HK-2 (cell line): ENCODE measurements around the gene CPT1C.
"Not testable (repeated sequence)": the region's sequence is repeated elsewhere in the genome, so short reads cannot be mapped to it uniquely, and the experiment has no call there.

Experiments used
- DNase-seq: peaks from one replicate; pipeline ENCODE4 v3.0.0-alpha.2; 2018; ENCODE audit not compliant: unreplicated experiment

The CPT1C gene

GRCh38 chr19:49704888-49705642 lies 14.1 kb downstream of the CPT1C start:
- no peak for DNase-seq

GRCh38 chr19:49705919-49706318 lies 15.0 kb downstream of the CPT1C start:
- no peak for DNase-seq

GRCh38 chr19:49710372-49710951 lies 19.5 kb downstream of the CPT1C start:
- peak; percentile 58 for DNase-seq

DNA sequence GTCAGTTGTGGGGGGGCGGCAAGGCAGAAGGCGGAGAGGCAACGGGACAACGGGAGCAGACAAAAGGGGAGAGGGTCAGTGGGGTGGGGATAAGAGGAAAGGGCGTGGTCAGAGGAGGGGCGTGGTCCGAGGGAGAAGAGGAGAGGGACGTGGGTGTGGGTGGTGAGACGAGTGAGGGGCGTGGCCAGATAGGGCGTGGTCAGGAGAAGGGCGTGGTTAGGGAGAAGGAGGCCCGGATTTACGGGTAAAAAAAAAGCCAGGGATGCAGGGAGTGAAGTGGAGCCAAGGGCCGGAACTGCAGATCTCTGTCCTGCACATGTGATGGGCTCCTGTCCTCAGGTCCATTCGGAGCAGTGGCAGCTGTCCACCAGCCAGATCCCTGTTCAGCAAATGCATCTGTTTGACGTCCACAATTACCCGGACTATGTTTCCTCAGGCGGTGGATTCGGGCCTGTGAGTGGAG lies 21.5 kb downstream of the CPT1C start:
- DNase-seq: no peak

DNA sequence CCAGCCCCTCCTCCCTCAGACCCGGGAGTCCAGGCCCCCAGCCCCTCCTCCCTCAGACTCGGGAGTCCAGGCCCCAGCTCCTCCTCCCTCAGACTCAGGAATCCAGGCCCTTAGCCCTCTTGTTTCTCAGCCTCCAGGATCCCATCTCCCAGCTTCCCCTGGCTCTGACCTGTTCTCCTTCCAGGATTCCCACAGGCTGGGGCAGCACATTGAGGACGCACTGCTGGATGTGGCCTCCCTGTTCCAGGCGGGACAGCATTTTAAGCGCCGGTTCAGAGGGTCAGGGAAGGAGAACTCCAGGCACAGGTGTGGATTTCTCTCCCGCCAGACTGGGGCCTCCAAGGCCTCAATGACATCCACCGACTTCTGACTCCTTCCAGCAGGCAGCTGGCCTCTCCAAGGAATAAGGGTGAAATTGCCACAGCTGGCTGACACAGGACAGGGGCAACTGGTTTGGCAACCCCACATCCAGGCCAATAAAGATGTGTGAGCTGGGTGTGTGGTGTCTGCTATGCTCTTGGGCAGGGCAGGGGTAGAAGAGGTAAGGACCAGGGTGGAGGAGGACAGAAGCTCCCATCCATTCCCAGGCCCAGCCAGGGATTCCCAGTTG lies 22.4 kb downstream of the CPT1C start:
- no peak for DNase-seq

- DNase-seq: no peak
Measured at GRCh38 chr19:49716154-49716553, 25.2 kb downstream of the CPT1C start.

- DNase-seq: no peak
Measured at GRCh38 chr19:49718511-49718910, 27.6 kb downstream of the CPT1C start.

DNA sequence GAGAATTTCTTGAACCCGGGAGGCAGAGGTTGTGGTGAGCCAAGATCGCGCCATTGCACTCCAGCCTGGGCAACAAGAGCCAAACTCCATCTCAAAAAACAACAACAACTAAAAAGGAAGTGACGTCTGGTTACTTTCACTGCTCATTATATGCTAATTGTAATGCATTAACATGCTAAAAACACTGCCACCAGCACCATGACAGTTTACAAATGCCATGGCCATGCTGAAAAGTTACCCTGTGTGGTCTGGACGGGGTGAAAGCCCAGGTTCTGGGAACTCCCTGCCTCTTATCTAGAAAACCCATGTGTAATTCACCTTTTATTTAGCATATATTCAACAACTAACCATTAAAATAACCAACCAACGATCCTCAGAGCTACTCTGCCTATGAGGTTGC lies 28.1 kb downstream of the CPT1C start:
- no peak for DNase-seq

GRCh38 chr19:49719420-49719819 lies 28.5 kb downstream of the CPT1C start:
- not testable (repeated sequence) for DNase-seq

- DNase-seq: no peak
Measured at GRCh38 chr19:49727217-49728030, 36.5 kb downstream of the CPT1C start.

DNA sequence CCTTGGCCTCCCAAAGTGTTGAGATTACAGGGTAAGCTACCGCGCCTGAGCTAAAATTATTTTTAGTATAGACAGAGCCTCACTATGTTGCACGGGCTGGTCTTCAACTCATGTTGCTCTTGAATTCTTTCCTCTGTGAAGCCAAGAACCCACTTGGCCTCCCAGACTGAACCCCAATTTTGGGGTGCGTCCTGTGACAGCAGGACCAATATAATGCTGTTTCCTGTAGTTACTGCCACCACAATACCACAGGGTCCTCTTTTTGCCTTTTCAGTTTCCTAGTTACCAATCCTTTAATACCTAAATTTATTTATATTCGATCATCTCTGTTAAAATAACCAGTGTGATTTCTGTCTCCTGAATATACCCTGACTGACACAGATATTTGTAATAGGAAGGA lies 39.2 kb downstream of the CPT1C start:
- DNase-seq: no peak

- no peak for DNase-seq
Measured at GRCh38 chr19:49738268-49738667, 47.4 kb downstream of the CPT1C start.

DNA sequence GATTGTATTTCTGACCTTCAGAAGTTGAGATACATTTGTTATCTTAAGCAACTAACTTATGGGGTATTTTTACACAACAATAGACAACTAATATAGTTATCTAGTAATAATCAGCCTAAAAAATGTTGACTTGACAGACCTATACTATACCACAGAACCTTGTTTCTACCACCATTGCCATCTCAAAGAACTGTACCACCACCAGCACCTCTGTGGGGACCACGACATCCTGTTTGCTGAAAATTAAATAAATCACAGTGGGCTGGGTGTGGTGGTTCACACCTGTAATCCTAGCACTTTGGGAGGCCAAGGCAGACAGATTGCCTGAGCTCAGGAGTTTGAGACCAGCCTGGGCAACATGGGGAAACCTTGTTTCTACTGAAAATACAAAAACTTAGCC lies 48.2 kb downstream of the CPT1C start:
- DNase-seq: no peak

GRCh38 chr19:49739933-49740332 lies 49.0 kb downstream of the CPT1C start:
- DNase-seq: no peak

DNA sequence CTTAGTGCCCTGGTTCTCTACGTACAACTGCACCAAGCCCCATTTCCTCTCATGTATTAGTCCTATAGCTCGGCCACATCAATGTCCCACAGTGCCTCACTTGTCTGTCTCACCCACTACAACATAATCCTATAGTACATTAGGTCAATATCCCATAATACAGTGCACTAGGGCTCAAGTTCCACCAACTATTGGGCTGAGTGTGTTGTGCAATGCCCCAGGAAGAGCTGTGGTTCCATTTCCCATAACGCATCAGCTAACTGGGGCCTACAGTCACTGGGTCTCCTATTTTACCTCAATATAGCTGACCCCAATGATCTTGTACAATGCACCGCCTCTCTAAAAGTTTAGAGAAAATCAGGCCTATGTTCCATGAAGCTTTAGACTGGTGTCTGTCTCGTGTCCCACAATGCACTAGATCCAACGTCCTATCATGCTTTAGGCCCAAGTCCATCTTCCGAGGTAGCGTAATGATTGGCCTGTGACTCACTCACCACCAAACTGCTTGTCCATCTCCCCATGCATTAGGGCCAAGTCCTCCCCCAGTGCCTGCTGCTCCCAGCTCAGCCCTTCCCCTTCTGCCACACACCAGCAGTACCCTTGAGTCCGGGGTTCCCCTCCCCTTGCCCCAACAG lies 50.4 kb downstream of the CPT1C start:
- peak; percentile 24 for DNase-seq

GRCh38 chr19:49744946-49745381 lies 54.0 kb downstream of the CPT1C start:
- no peak for DNase-seq

- no peak for DNase-seq
Measured at GRCh38 chr19:49746206-49746958, 55.5 kb downstream of the CPT1C start.

- DNase-seq: no peak
Measured at GRCh38 chr19:49749055-49749716, 58.3 kb downstream of the CPT1C start.

GRCh38 chr19:49749771-49750170 lies 58.9 kb downstream of the CPT1C start:
- no peak for DNase-seq

- DNase-seq: no peak
Measured at GRCh38 chr19:49752701-49753100, 61.8 kb downstream of the CPT1C start.
